ENCODE results near the gene METTL23.
"Not testable (repeated sequence)": the region's sequence is repeated elsewhere in the genome, so short reads cannot be mapped to it uniquely, and the experiment has no call there.

METTL23 gene

DNA sequence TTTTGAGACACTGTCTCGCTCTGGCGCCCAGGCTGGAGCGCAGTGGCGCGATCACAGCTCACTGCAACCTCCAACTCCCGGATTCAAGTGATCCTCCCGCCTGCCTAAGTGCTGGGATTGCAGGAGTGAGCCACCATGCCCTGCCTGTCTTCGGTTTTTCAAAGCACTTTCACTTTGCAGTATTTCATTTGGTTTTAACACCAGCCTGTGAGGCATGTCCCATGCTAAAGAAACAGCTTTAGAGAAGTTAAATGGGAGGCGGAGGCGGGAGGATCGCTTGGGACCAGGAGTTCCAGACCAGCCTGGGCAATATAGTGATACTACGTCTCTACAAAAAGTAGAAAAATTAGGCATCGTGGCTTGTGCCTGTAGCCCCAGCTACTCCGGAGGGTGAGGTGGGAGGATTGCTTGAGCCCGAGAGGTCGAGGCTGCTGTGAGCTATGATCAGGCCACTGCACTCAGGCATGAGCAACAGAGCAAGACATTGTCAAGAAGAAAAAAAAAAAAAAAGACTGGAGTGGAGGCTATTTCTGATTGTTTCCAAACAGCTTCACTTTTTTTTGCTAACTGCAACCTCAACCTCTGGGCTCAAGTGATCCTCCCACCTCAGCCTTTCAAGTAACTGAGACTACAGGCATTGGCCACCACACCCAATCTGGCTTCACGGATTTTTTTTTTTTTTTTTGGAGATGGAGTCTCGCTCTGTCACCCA, 1.3 kb downstream of the METTL23 start:
- Histone ChIP-seq H3K9me2 (ENCODE audit: low read depth, low read length) (no peaks in the 10 kb centered on the region), H3K36me3 (ENCODE audit: insufficient read depth, low read length) (peaks cover 57% of the 10 kb centered on the region), H3K4me3 (ENCODE audit: low read depth, low read length, poor library complexity, severe bottlenecking) (peak overlapping the region; percentile 93), H2AFZ (ENCODE audit: low read length) (no peak overlapping the region), H3F3A (ENCODE audit: insufficient read depth, low read length) (peaks cover 13% of the 10 kb centered on the region), H3K79me2 (ENCODE audit: insufficient read depth, low read length) (peaks cover 13% of the 10 kb centered on the region), H3K27ac (ENCODE audit: low read depth, low read length, poor library complexity, severe bottlenecking) (peak overlapping the region; percentile 92), H3K9ac (ENCODE audit: low read length) (peak overlapping the region; percentile 99), H3K9me3 (ENCODE audit: low read length) (no peaks in the 10 kb centered on the region), H3K4me1 (ENCODE audit: insufficient read depth, low read length, severe bottlenecking) (peaks cover 48% of the 10 kb centered on the region), H3K4me2 (ENCODE audit: low read length) (peak overlapping the region; percentile 93), H4K20me1 (ENCODE audit: insufficient read depth, low read length) (no peaks in the 10 kb centered on the region), H3K27me3 (ENCODE audit: insufficient read depth, low read length) (no peaks in the 10 kb centered on the region)
- no peak for TF ChIP-seq EZH2 (IDR thresholded peaks at IDR 0.05; ENCODE audit: borderline replicate concordance, low read length)

DNA sequence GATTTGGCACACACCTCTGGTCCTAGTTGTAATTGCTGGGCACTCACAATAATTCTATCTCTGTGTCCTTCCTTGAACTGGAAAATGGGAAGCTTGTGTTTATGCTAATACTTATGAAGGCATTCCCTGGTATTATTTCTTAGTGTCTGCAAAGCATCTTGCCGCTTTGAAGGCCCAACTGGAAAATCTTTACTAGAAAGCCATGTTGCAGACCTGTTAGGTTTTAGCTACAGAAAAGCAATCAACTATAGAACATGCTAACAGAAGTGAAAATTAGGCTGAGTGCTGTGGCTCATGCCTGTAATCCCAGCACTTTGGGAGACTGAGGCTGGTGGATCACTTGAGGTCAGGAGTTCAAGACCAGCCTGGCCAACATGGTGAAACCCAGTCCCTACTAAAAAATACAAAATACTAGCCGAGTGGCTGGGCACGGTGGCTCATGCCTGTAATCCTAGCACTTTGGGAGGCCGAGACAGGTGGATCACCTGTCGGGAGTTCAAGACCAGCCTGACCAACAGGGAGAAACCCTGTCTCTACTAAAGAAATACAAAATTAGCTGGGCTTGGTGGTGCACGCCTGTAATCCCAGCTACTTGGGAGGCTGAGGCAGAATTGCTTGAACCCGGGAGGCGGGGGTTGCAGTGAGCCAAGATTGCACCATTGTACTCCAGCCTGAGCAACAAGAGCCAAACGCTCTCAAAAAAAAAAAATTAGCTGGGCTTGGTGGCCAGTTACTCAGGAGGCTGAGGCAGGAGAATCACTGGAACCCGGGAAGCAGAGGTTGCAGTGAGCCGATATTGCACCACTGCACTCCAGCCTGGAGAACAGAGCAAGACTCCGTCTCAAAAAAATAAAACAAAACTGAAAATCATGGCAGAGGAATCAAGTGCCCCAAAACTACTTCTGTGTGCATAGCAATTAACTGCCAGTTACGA, 5.4 kb downstream of the METTL23 start:
- not testable (repeated sequence) for H3K4me3 ChIP-seq (ENCODE audit: low read depth, low read length, poor library complexity, severe bottlenecking); H2AFZ ChIP-seq (ENCODE audit: low read length); H4K20me1 ChIP-seq (ENCODE audit: insufficient read depth, low read length); H3K9me2 ChIP-seq (ENCODE audit: low read depth, low read length); H3K9me3 ChIP-seq (ENCODE audit: low read length); H3K27me3 ChIP-seq (ENCODE audit: insufficient read depth, low read length); H3K9ac ChIP-seq (ENCODE audit: low read length)
- Histone ChIP-seq H3K27ac (ENCODE audit: low read depth, low read length, poor library complexity, severe bottlenecking) (peak overlapping the region; percentile 66), H3K4me2 (ENCODE audit: low read length) (peak overlapping the region; percentile 89), H3K79me2 (ENCODE audit: insufficient read depth, low read length) (peaks cover 44% of the 10 kb centered on the region), H3K36me3 (ENCODE audit: insufficient read depth, low read length) (peaks cover 73% of the 10 kb centered on the region), H3K4me1 (ENCODE audit: insufficient read depth, low read length, severe bottlenecking) (peaks cover 64% of the 10 kb centered on the region), H3F3A (ENCODE audit: insufficient read depth, low read length) (peaks cover 31% of the 10 kb centered on the region)

DNA sequence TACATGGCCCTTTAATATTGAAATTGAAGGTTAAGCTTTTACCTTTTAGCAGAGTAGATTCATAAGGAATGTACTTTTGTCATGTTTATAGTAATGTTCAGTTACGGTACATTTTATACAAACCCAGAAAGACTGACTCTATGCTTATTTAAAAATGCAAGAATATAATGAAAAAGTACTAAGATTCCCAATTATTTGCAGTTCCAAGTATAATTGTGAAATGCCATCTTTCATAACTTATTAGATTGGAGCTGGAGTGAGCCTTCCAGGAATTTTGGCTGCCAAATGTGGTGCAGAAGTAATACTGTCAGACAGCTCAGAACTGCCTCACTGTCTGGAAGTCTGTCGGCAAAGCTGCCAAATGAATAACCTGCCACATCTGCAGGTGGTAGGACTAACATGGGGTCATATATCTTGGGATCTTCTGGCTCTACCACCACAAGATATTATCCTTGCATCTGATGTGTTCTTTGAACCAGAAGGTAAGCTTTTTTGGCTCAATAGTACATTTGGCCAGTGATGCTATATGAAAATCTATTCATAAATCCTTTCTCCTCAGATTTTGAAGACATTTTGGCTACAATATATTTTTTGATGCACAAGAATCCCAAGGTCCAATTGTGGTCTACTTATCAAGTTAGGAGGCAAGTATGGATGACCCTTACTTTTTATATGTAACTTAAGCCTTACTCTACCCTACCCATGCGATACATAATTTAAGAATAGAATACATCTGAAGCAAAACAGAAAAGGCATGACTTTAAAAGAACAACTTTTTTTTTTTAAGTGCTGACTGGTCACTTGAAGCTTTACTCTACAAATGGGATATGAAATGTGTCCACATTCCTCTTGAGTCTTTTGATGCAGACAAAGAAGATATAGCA, 6.3 kb downstream of the METTL23 start:
- peaks cover 73% of the 10 kb centered on the region for H3K36me3 ChIP-seq (ENCODE audit: insufficient read depth, low read length)
- H3K4me1 ChIP-seq (ENCODE audit: insufficient read depth, low read length, severe bottlenecking) = peaks cover 58% of the 10 kb centered on the region
- H3F3A ChIP-seq (ENCODE audit: insufficient read depth, low read length) = peaks cover 31% of the 10 kb centered on the region
- peak overlapping the region; percentile 96 for H3K4me3 ChIP-seq (ENCODE audit: low read depth, low read length, poor library complexity, severe bottlenecking)
- peak overlapping the region; percentile 35; the same call in 1 of the 2 replicates for H3K9ac ChIP-seq (ENCODE audit: low read length)
- no peaks in the 10 kb centered on the region for H4K20me1 ChIP-seq (ENCODE audit: insufficient read depth, low read length)
- peak overlapping the region; percentile 96 for H3K27ac ChIP-seq (ENCODE audit: low read depth, low read length, poor library complexity, severe bottlenecking)
- no peaks in the 10 kb centered on the region for H3K9me2 ChIP-seq (ENCODE audit: low read depth, low read length)
- peak overlapping the region; percentile 89 for H3K4me2 ChIP-seq (ENCODE audit: low read length)
- no peaks in the 10 kb centered on the region for H3K27me3 ChIP-seq (ENCODE audit: insufficient read depth, low read length)
- H3K79me2 ChIP-seq (ENCODE audit: insufficient read depth, low read length) = peaks cover 37% of the 10 kb centered on the region
- TF ChIP-seq, protein P1, sequence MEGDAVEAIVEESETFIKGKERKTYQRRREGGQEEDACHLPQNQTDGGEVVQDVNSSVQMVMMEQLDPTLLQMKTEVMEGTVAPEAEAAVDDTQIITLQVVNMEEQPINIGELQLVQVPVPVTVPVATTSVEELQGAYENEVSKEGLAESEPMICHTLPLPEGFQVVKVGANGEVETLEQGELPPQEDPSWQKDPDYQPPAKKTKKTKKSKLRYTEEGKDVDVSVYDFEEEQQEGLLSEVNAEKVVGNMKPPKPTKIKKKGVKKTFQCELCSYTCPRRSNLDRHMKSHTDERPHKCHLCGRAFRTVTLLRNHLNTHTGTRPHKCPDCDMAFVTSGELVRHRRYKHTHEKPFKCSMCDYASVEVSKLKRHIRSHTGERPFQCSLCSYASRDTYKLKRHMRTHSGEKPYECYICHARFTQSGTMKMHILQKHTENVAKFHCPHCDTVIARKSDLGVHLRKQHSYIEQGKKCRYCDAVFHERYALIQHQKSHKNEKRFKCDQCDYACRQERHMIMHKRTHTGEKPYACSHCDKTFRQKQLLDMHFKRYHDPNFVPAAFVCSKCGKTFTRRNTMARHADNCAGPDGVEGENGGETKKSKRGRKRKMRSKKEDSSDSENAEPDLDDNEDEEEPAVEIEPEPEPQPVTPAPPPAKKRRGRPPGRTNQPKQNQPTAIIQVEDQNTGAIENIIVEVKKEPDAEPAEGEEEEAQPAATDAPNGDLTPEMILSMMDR (IDR thresholded peaks at IDR 0.05; ENCODE audit: low read length) = no peak
- TF ChIP-seq EZH2 (IDR thresholded peaks at IDR 0.05; ENCODE audit: borderline replicate concordance, low read length) = no peak
- no peak overlapping the region for H2AFZ ChIP-seq (ENCODE audit: low read length)
- no peaks in the 10 kb centered on the region for H3K9me3 ChIP-seq (ENCODE audit: low read length)
